Spleen (tissue), 11 donors: ENCODE measurements around the gene ATXN10. TPM values are rescaled to one million over a fixed set of nuclear protein-coding genes. Genes with fewer than 3 reads are reported as not detected.

Source experiments
- DNase-seq: peaks from one replicate; pipeline ENCODE4 v3.0.0-alpha.2; 2020
- H3K27ac ChIP-seq, 8 donors: fragments of 200-600 bp; sonication (generic) in 7 of 8; 1 replicate in 4 of 8; 2 replicates in 4 of 8; pipeline versions ENCODE4 v1.5.0 to v1.8.0; 2016 to 2021; ENCODE audit warnings: inconsistent platforms in 4 of 8, mild to moderate bottlenecking in 4 of 8, moderate library complexity in 1 of 8
- H3K27me3 ChIP-seq, 7 donors: fragments of 200-600 bp; sonication (generic) in 6 of 7; replicated peaks in 1 of 7; 1 replicate in 4 of 7; 2 replicates in 3 of 7; pipeline versions ENCODE4 v1.5.0 to v1.8.0; 2016 to 2021; ENCODE audit warnings: inconsistent platforms in 3 of 7, mild to moderate bottlenecking in 1 of 7
- H3K36me3 ChIP-seq, 6 donors: fragments of 200-600 bp; sonication (generic) in 5 of 6; 1 replicate in 4 of 6; 2 replicates in 2 of 6; pipeline versions ENCODE4 v1.5.0 to v1.8.0; 2016 to 2021; ENCODE audit warnings: inconsistent platforms in 2 of 6
- H3K4me1 ChIP-seq, 6 donors: fragments of 200-600 bp; sonication (generic) in 5 of 6; 1 replicate in 3 of 6; 2 replicates in 3 of 6; pipeline versions ENCODE4 v1.5.0 to v1.8.0; 2016 to 2021; ENCODE audit warnings: inconsistent platforms in 3 of 6
- H3K4me3 ChIP-seq, 8 donors: fragments of 200-600 bp; sonication (generic) in 7 of 8; 1 replicate in 4 of 8; 2 replicates in 4 of 8; pipeline versions ENCODE4 v1.5.0 to v1.8.0; 2016 to 2021; ENCODE audit warnings: inconsistent platforms in 4 of 8, mild to moderate bottlenecking in 4 of 8, moderate library complexity in 2 of 8
- H3K9me3 ChIP-seq, 8 donors: fragments of 200-600 bp; sonication (generic) in 7 of 8; 1 replicate in 4 of 8; 2 replicates in 4 of 8; pipeline versions ENCODE4 v1.5.0 to v1.8.0; 2016 to 2021; ENCODE audit warnings: inconsistent platforms in 4 of 8
- POLR2A ChIP-seq, 3 donors: fragments of 450-650 bp; IDR thresholded peaks; one replicate each; pipeline ENCODE4 v1.5.1; 2017; ENCODE audit warnings: antibody characterized with exemption in 3 of 3, mild to moderate bottlenecking in 1 of 3
- POLR2AphosphoS5 ChIP-seq, 3 donors: sonication (generic); formaldehyde crosslinking; IDR thresholded peaks; one replicate each; pipeline ENCODE4 v1.5.1; 2017; ENCODE audit warnings: antibody characterized with exemption in 3 of 3
- WGBS, 5 donors: extraction: QIAGEN DNeasy Blood & Tissue Kit in 3 of 5; methylation state at CpG; one replicate each; pipeline versions ENCODE4 v1.1.5 to v1.1.7; 2013 to 2018; 5-methylcytosine and 5-hydroxymethylcytosine counted together
- intact Hi-C: fragments of 100-400 bp; cut with DNase I; formaldehyde crosslinking; loops from one replicate; pipeline ENCODE4 v1.15.0; 2023; ENCODE audit warnings: low total_unique reads
- polyA plus RNA-seq, 3 donors: library from polyadenylated mRNA; stranded (reverse); fragments of 200-250 nt; gene quantifications; one replicate each; pipeline ENCODE4 v1.2.1, GENCODE V29; 2013
- total RNA-seq, 7 donors: library from RNA; depleted of rRNA in 3 of 7; stranded (reverse); fragments of >200 nt in 3 of 7; fragmentation: NEBNext Ultra II Directional in 4 of 7; extraction: Animal tissue kit (Norgen Biotek cat#: 25700) in 4 of 7; gene quantifications; one replicate each; pipeline versions ENCODE4 v1.1.0 to v1.2.1, GENCODE V29; 2016 to 2021
- TF ChIP-seq, protein P1 (sequence below), 11 experiments: fragments of 200-600 bp in 7 of 11; fragments of 450-650 bp in 4 of 11; sonication (generic) in 4 of 11; IDR thresholded peaks in 8 of 11; conservative IDR thresholded peaks in 3 of 11; 1 replicate in 7 of 11; 2 replicates in 4 of 11; pipeline versions ENCODE4 v1.4.0 to v1.8.0; 2016 to 2021; ENCODE audit warnings: antibody characterized with exemption in 11 of 11, inconsistent platforms in 4 of 11, mild to moderate bottlenecking in 1 of 11
- donor health status: healthy with polysubstance abuse.
- donor health status: DM: no; HTN: no; CAD: no; lungs with moderate emphysema.
- donor health status: DM: no; HTN: no; CAD: no.
- donor health status: Bipolar disorder and iron deficiency.
- donor health status: healthy.
- donor health status: DM: no; HTN: no; CAD: no.
- donor health status: DM: yes; HTN: yes; CAD: no.

The ATXN10 gene
- total and polyA plus RNA-seq, 10 donors: 46.1 to 119 (median 84.6) TPM

DNA sequence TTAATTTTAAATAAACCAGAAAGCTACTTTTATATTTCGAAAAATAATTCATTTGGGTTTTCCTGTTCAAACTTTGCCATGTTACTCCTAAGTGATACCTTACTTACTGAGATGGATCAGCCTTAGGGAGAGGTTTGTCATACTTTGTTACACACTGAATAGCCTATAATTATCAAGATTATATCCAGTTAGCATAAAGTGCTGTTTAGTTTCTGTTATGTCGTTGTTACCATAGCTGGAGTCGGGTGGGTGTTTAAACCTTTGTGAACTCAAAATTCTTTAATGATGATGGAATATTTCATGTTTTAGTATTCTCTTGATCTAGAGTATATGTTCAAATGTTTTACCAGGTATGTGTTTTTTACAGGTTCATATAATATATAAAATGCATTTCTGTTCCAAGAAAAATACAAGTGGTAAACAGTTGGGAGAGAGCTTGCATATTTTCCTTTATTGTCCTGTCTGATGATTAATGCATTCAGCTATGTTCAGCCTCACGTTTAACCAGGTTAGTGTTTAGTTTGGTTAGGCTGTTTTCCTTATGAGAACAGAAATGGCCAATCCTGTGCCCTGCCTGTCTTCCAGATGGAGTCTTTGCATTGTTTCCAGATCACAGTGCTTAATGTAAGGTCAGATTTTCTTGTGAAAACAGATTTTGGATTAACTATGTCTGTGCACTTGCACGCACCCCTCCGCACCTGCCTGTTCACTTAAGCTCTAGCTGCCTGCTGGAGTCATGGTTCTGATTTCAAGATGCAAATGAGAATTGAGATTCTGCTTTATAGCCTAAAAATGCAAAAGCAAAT is 105.6 kb downstream of the ATXN10 start:
- intact Hi-C loops: no loop called here
- no peak for DNase-seq
- 82 to 91% (median 86%) methylated on average over 6 of the region's 6 CpGs for WGBS, 5 donors
- Histone ChIP-seq H3K4me3 (no peak overlapping the region), H3K36me3 (peaks cover 0 to 15% (median 0%) of the 10 kb centered on the region in 6 donors), H3K27me3 (no peaks in the 10 kb centered on the region), H3K9me3 (no peaks in the 10 kb centered on the region), H3K4me1 (peaks cover 0 to 46% (median 13%) of the 10 kb centered on the region in 6 donors), H3K27ac (no peak overlapping the region)
- TF ChIP-seq, protein P1, sequence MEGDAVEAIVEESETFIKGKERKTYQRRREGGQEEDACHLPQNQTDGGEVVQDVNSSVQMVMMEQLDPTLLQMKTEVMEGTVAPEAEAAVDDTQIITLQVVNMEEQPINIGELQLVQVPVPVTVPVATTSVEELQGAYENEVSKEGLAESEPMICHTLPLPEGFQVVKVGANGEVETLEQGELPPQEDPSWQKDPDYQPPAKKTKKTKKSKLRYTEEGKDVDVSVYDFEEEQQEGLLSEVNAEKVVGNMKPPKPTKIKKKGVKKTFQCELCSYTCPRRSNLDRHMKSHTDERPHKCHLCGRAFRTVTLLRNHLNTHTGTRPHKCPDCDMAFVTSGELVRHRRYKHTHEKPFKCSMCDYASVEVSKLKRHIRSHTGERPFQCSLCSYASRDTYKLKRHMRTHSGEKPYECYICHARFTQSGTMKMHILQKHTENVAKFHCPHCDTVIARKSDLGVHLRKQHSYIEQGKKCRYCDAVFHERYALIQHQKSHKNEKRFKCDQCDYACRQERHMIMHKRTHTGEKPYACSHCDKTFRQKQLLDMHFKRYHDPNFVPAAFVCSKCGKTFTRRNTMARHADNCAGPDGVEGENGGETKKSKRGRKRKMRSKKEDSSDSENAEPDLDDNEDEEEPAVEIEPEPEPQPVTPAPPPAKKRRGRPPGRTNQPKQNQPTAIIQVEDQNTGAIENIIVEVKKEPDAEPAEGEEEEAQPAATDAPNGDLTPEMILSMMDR (IDR thresholded peaks at IDR 0.05 in 8 of 11, conservative IDR thresholded peaks at IDR 0.05 in 3 of 11): no peak
- no peak for TF ChIP-seq POLR2AphosphoS5 (IDR thresholded peaks at IDR 0.05)
- TF ChIP-seq POLR2A (IDR thresholded peaks at IDR 0.05): no peak

DNA sequence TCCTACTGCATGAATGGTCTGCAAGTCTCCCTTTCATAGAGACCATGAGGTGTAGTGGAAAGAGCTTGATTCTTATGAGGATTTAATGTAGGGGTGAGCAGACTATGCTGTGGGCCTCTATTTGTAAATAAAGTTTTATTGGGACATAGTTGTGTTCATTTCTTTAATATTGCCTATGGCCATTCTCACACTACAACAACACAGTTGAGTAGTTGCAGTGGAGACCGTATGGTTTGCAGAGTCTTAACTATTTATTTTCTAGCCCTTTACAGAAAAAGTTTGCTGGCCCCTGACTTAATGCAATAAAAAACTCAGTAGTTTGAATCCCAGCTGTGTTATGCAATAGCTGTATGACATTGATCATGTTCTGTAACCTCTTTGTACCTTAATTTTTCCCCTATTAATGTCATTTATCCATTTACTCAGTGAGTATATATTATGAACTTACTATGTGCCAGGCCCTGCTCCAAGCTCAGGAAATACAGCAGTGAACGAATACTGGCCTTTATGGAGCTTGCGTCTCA is 106.3 kb downstream of the ATXN10 start:
- peaks cover 0 to 39% (median 13%) of the 10 kb centered on the region in 6 donors for H3K4me1 ChIP-seq
- DNase-seq: no peak
- H3K9me3 ChIP-seq: no peaks in the 10 kb centered on the region
- H3K4me3 ChIP-seq: no peak overlapping the region
- no peaks in the 10 kb centered on the region for H3K27me3 ChIP-seq
- WGBS, 5 donors: 89 to 96% (median 94%) methylated on average over 3 of the region's 3 CpGs
- TF ChIP-seq POLR2A (IDR thresholded peaks at IDR 0.05) (no peak), POLR2AphosphoS5 (IDR thresholded peaks at IDR 0.05) (no peak)
- TF ChIP-seq, protein P1 (IDR thresholded peaks at IDR 0.05 in 8 of 11, conservative IDR thresholded peaks at IDR 0.05 in 3 of 11): no peak
- H3K36me3 ChIP-seq: peaks cover 0 to 15% (median 0%) of the 10 kb centered on the region in 6 donors
- H3K27ac ChIP-seq: no peak overlapping the region
- intact Hi-C loops: no loop called here

DNA sequence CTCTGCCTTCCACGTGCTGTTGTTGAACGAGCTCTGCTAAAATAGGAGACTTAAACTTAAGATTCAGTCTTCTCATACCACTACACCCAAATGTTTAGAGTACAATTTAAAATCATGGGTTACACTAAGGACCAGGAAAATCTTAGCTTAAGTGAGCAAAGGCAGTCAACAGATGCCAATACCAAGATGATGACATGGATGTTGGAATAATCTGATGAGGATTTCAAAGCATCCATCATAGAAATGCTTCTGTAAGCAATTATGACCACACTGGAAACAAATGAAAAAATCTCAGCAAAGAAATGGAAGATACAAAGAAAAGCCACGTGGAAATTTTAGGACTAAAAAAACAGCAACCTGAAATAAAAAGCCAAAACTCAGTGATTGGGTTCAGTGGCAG is 109.8 kb downstream of the ATXN10 start:
- no peak for DNase-seq
- Histone ChIP-seq H3K27me3 (no peaks in the 10 kb centered on the region), H3K9me3 (no peaks in the 10 kb centered on the region), H3K4me3 (no peak overlapping the region), H3K36me3 (peaks cover 0 to 15% (median 0%) of the 10 kb centered on the region in 6 donors), H3K27ac (no peak overlapping the region), H3K4me1 (peaks cover 0 to 27% (median 6%) of the 10 kb centered on the region in 6 donors)
- intact Hi-C loops: no loop called here
- TF ChIP-seq, protein P1 (IDR thresholded peaks at IDR 0.05 in 8 of 11, conservative IDR thresholded peaks at IDR 0.05 in 3 of 11): no peak
- TF ChIP-seq POLR2A (IDR thresholded peaks at IDR 0.05): no peak
- no peak for TF ChIP-seq POLR2AphosphoS5 (IDR thresholded peaks at IDR 0.05)
- 96 to 98% (median 97%) methylated on average over 3 of the region's 3 CpGs for WGBS, 5 donors

DNA sequence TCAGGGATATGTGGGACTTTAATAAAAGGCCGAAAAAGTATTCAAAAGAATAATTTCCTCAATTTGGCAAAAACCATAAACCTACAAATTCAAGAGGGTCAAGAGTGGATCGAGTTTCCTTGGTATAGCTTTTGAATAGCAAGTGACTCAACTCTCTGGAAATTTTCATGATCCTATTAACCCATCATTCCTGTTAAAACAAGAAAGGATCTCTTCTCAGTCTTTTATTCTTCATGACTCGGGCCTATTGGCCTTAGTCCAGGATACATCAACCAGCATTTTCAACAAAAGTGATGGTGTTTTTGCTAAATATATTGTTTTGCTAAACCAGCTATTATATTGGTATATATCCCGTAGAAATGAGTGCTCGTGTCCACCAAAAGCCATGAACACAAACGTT is 110.3 kb downstream of the ATXN10 start:
- H3K27me3 ChIP-seq: no peaks in the 10 kb centered on the region
- peaks cover 0 to 27% (median 6%) of the 10 kb centered on the region in 6 donors for H3K4me1 ChIP-seq
- H3K4me3 ChIP-seq: no peak overlapping the region
- 92 to 95% (median 94%) methylated on average over 6 of the region's 6 CpGs for WGBS, 5 donors
- peaks cover 0 to 15% (median 0%) of the 10 kb centered on the region in 6 donors for H3K36me3 ChIP-seq
- DNase-seq: no peak
- TF ChIP-seq, protein P1 (IDR thresholded peaks at IDR 0.05 in 8 of 11, conservative IDR thresholded peaks at IDR 0.05 in 3 of 11): no peak
- TF ChIP-seq POLR2AphosphoS5 (IDR thresholded peaks at IDR 0.05) (no peak), POLR2A (IDR thresholded peaks at IDR 0.05) (no peak)
- intact Hi-C loops: no loop called here
- H3K27ac ChIP-seq: no peak overlapping the region
- H3K9me3 ChIP-seq: no peaks in the 10 kb centered on the region
